G401 (cell line): Measurements from ENCODE around the gene SSNA1. TPM values are rescaled to one million over a fixed set of nuclear protein-coding genes. Genes with fewer than 3 reads are reported as not detected.

Experiments used
- DNase-seq: peaks from one replicate; pipeline ENCODE4 v3.0.0-alpha.2; 2015; ENCODE audit warnings: low spot score
- in situ Hi-C: cut with HindIII; loops from 2 replicates; pipeline ENCODE4 v1.10.0; 2016; ENCODE audit warnings: low sequenced_read_pairs, mixed read lengths
- total RNA-seq: library from RNA; depleted of rRNA; stranded (reverse); fragments of >200 nt; shearing (Covaris generic); gene quantifications from 2 replicates; pipeline ENCODE4 v1.2.3, GENCODE V29; 2014

The SSNA1 gene
- total RNA-seq, 1 experiment from 2014 or later, result 95.8 TPM

- in situ Hi-C loops, result no loop called here
- no peak for DNase-seq
Observed at GRCh38 chr9:137225699-137226331, 37.3 kb downstream of the SSNA1 start.

- no peak for DNase-seq
- in situ Hi-C loops, result no loop called here
Observed at GRCh38 chr9:137226338-137227053, 38.0 kb downstream of the SSNA1 start.

GRCh38 chr9:137227054-137227852 lies 38.8 kb downstream of the SSNA1 start, which contains the start of gene RNF224:
TSS of gene RNF224 (plus strand) at chr9:137227502. CDS start at chr9:137228336, 834 bp downstream.
- in situ Hi-C loops, result no loop called here
- peak; percentile 79 for DNase-seq

GRCh38 chr9:137227853-137228505 lies 39.5 kb downstream of the SSNA1 start:
- DNase-seq, result no peak

GRCh38 chr9:137228506-137228967 lies 40.1 kb downstream of the SSNA1 start:
- no peak for DNase-seq
- in situ Hi-C loops, result no loop called here

More at GRCh38 chr9:137227853-137228505, 39.5 kb downstream of the SSNA1 start:
- in situ Hi-C loops, result no loop called here

- in situ Hi-C loops, result no loop called here
Observed at GRCh38 chr9:137228968-137229896, 40.8 kb downstream of the SSNA1 start.

GRCh38 chr9:137229903-137230704 lies 41.6 kb downstream of the SSNA1 start:
- in situ Hi-C loops, result no loop called here

More at GRCh38 chr9:137228968-137229896, 40.8 kb downstream of the SSNA1 start:
- DNase-seq, result no peak

GRCh38 chr9:137230705-137231371 lies 42.4 kb downstream of the SSNA1 start, which contains the start of gene SLC34A3:
TSS of gene SLC34A3 (plus strand) at chr9:137230901. CDS start at chr9:137231703, 802 bp downstream.
- in situ Hi-C loops, result no loop called here
- DNase-seq, result no peak

More at GRCh38 chr9:137229903-137230704, 41.6 kb downstream of the SSNA1 start:
- no peak for DNase-seq

- no peak for DNase-seq
- in situ Hi-C loops, result no loop called here
Observed at GRCh38 chr9:137231372-137232039, 43.0 kb downstream of the SSNA1 start.

GRCh38 chr9:137232101-137232500 lies 43.6 kb downstream of the SSNA1 start:
- DNase-seq, result no peak
- in situ Hi-C loops, result no loop called here

GRCh38 chr9:137232510-137232909 lies 44.0 kb downstream of the SSNA1 start:
- no peak for DNase-seq
- in situ Hi-C loops, result no loop called here

GRCh38 chr9:137233143-137233980 lies 44.9 kb downstream of the SSNA1 start:
- DNase-seq, result no peak
- in situ Hi-C loops, result no loop called here

GRCh38 chr9:137234055-137234697 lies 45.7 kb downstream of the SSNA1 start:
- no peak for DNase-seq
- in situ Hi-C loops, result no loop called here

GRCh38 chr9:137234758-137235423 lies 46.4 kb downstream of the SSNA1 start:
- in situ Hi-C loops, result no loop called here

More at GRCh38 chr9:137234758-137235423, 46.4 kb downstream of the SSNA1 start:
- DNase-seq, result no peak
